ENCODE data around the gene NUP93. TPM values are rescaled to one million over a fixed set of nuclear protein-coding genes. Genes with fewer than 3 reads are reported as not detected.

The NUP93 gene
- polyA plus RNA-seq, 1 donor from 2014 or later: 237 TPM

- H3K27me3 ChIP-seq (ENCODE audit: insufficient read depth, low read depth, low read length): no peaks in the 10 kb centered on the region
- H3K36me3 ChIP-seq (ENCODE audit: insufficient read depth, low read length): peaks cover 38% of the 10 kb centered on the region
- H2AFZ ChIP-seq (ENCODE audit: low read depth, low read length): no peak overlapping the region
- H3K27ac ChIP-seq (ENCODE audit: low read length): no peak overlapping the region
- no peaks in the 10 kb centered on the region for H3K9me2 ChIP-seq (ENCODE audit: insufficient read depth, low read length)
- no peaks in the 10 kb centered on the region for H3F3A ChIP-seq (ENCODE audit: insufficient read depth, low read length, poor library complexity, severe bottlenecking)
- H3K79me2 ChIP-seq (replicated peaks; ENCODE audit: insufficient read depth, low read length): no peaks in the 10 kb centered on the region
- no peak overlapping the region for H3K4me3 ChIP-seq (ENCODE audit: low read length)
- H3K9me3 ChIP-seq (ENCODE audit: low read length): no peaks in the 10 kb centered on the region
- no peak overlapping the region for H3K4me2 ChIP-seq (ENCODE audit: low read length)
- H3K9ac ChIP-seq (ENCODE audit: low read length): no peak overlapping the region
- H4K20me1 ChIP-seq (ENCODE audit: insufficient read depth): no peaks in the 10 kb centered on the region
- TF ChIP-seq EP300 (conservative IDR thresholded peaks at IDR 0.05; ENCODE audit: poor library complexity, severe bottlenecking) (no peak), RAD21 (conservative IDR thresholded peaks at IDR 0.05) (no peak), POLR2AphosphoS5 (IDR thresholded peaks at IDR 0.05) (no peak), TAF1 (IDR thresholded peaks at IDR 0.05; ENCODE audit: low read depth) (no peak), MXI1 (conservative IDR thresholded peaks at IDR 0.05; ENCODE audit: poor library complexity, severe bottlenecking) (no peak), REST (IDR thresholded peaks at IDR 0.05; ENCODE audit: borderline replicate concordance) (no peak), SMC3 (conservative IDR thresholded peaks at IDR 0.05; ENCODE audit: poor library complexity) (no peak), EZH2 (IDR thresholded peaks at IDR 0.05; ENCODE audit: borderline replicate concordance, insufficient read depth, low read length, poor library complexity, severe bottlenecking) (no peak)
- TF ChIP-seq, protein P1, sequence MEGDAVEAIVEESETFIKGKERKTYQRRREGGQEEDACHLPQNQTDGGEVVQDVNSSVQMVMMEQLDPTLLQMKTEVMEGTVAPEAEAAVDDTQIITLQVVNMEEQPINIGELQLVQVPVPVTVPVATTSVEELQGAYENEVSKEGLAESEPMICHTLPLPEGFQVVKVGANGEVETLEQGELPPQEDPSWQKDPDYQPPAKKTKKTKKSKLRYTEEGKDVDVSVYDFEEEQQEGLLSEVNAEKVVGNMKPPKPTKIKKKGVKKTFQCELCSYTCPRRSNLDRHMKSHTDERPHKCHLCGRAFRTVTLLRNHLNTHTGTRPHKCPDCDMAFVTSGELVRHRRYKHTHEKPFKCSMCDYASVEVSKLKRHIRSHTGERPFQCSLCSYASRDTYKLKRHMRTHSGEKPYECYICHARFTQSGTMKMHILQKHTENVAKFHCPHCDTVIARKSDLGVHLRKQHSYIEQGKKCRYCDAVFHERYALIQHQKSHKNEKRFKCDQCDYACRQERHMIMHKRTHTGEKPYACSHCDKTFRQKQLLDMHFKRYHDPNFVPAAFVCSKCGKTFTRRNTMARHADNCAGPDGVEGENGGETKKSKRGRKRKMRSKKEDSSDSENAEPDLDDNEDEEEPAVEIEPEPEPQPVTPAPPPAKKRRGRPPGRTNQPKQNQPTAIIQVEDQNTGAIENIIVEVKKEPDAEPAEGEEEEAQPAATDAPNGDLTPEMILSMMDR (IDR thresholded peaks at IDR 0.05; ENCODE audit: poor library complexity, severe bottlenecking): no peak
Measured at GRCh38 chr16:56847173-56847910, 117.4 kb downstream of the NUP93 start.

DNA sequence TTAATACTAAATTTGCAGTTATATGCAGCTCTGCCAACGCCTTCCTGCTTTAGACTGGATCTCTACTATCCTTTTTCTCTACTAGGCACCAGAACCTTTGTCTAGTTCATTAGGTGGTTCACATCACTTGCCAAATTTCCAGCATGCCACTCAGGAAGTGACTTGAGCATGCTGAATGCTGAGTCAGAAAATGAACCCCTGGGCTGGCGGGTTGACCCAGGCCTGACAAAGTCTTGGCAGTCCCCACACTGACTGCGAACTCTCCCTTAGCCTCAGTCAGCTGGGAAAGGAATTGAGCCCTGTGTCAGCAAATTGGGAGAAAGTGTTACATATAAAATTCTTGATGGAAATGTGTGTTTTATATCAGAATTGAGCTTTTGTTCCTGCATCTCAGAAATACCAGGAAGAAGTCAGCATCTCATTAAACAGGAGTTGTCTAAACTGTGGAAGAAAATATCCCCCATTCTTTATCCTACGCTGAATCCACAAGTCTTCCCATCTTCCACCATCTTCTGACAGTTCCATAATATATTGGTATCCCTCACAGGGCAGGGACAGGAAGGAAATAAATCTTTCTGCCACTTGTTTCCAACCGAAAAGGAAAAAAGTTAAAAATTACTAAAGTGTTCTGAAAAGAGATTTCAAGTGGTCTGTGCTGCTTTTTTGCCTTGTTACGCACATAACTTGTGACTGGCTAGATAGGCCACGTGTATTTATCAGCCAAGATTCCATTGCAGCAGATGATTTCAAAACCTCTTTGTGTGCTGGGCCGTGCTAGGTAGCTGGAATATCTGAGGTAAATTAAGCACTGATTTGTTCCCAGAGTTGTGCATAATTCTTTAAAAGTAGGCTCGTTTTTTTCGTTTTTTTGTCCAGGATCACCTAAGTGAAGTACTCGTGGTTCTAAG is 118.4 kb downstream of the NUP93 start:
- H2AFZ ChIP-seq (ENCODE audit: low read depth, low read length): no peak overlapping the region
- no peaks in the 10 kb centered on the region for H4K20me1 ChIP-seq (ENCODE audit: insufficient read depth)
- no peaks in the 10 kb centered on the region for H3K27me3 ChIP-seq (ENCODE audit: insufficient read depth, low read depth, low read length)
- H3K9me2 ChIP-seq (ENCODE audit: insufficient read depth, low read length): no peaks in the 10 kb centered on the region
- H3K9ac ChIP-seq (ENCODE audit: low read length): no peak overlapping the region
- H3K36me3 ChIP-seq (ENCODE audit: insufficient read depth, low read length): peaks cover 32% of the 10 kb centered on the region
- H3K4me3 ChIP-seq (ENCODE audit: low read length): no peak overlapping the region
- H3F3A ChIP-seq (ENCODE audit: insufficient read depth, low read length, poor library complexity, severe bottlenecking): no peaks in the 10 kb centered on the region
- no peaks in the 10 kb centered on the region for H3K79me2 ChIP-seq (replicated peaks; ENCODE audit: insufficient read depth, low read length)
- H3K4me2 ChIP-seq (ENCODE audit: low read length): no peak overlapping the region
- H3K9me3 ChIP-seq (ENCODE audit: low read length): no peaks in the 10 kb centered on the region
- H3K27ac ChIP-seq (ENCODE audit: low read length): no peak overlapping the region
- TF ChIP-seq TAF1 (IDR thresholded peaks at IDR 0.05; ENCODE audit: low read depth) (no peak), RAD21 (conservative IDR thresholded peaks at IDR 0.05) (no peak), REST (IDR thresholded peaks at IDR 0.05; ENCODE audit: borderline replicate concordance) (no peak), POLR2AphosphoS5 (IDR thresholded peaks at IDR 0.05) (no peak), MXI1 (conservative IDR thresholded peaks at IDR 0.05; ENCODE audit: poor library complexity, severe bottlenecking) (no peak), EP300 (conservative IDR thresholded peaks at IDR 0.05; ENCODE audit: poor library complexity, severe bottlenecking) (no peak), SMC3 (conservative IDR thresholded peaks at IDR 0.05; ENCODE audit: poor library complexity) (no peak), EZH2 (IDR thresholded peaks at IDR 0.05; ENCODE audit: borderline replicate concordance, insufficient read depth, low read length, poor library complexity, severe bottlenecking) (no peak)
- TF ChIP-seq, protein P1 (IDR thresholded peaks at IDR 0.05; ENCODE audit: poor library complexity, severe bottlenecking): no peak
